ENCODE data around the gene NCOA1.
"Not testable (repeated sequence)": the region's sequence is repeated elsewhere in the genome, so short reads cannot be mapped to it uniquely, and the experiment has no call there.

NCOA1 gene

DNA sequence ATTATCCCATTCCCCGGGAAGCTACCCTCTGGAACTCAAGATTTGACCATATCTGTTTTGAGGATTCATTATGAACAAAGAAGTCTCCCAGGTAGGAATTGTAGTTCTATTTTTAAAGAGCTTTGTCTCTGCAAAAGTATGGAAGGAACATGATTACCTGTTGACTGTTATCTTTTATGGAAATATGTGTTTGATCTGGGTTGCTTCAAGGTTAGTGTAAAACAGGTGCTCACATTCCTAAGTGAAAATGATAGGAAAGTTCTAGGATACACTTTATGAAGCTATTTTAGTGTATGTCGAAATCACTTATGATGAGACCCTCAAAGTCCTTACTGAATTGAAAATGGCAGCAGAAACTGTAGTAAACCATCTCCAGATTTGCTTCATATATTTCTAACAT, 153.0 kb downstream of the NCOA1 start:
- DNase-seq: no peak

DNA sequence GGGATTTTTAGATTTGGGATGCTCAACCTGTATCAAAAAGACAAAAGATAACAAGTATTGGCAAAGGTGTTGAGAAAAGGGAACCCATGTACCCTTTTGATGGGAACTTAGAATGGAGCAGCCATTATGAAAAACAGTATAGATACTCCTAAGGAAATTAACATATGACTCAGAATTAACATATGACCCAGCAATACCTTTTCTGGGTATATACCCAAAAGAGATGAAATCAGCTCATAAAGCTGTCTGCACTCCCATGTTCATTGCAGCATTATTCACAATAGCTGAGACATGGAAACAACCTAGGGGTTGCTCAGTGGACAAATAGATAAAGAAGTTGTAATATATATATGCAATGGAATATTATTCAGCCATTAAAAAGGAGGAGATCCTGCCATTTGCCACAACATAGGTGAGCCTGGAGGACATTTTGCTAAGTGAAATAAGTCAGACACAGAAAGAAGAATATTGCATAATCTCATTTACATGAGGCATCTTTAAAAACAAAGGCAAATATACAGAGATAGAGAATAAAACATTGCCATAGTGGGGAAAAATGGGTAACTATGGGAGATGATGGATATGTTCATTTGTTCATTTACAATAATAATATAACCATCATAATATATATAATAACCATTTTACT, 160.1 kb downstream of the NCOA1 start:
- DNase-seq: no peak

DNA sequence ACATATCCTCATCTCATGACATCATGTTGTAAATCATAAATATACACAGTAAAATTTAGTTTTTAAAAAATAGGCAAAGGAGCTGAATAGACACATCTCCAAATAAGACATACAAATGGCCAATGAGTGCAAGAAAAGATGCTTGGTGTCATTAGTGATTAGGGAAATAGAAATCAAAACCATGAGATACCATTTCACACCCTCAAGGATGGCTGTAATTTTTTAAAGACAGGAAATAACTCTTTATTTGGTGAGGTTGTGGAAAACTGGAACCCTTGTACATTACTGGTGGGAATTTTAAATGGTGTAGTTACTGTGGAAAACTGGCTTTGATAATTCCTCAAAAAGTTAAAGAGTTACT, 160.6 kb downstream of the NCOA1 start:
- no peak for DNase-seq

DNA sequence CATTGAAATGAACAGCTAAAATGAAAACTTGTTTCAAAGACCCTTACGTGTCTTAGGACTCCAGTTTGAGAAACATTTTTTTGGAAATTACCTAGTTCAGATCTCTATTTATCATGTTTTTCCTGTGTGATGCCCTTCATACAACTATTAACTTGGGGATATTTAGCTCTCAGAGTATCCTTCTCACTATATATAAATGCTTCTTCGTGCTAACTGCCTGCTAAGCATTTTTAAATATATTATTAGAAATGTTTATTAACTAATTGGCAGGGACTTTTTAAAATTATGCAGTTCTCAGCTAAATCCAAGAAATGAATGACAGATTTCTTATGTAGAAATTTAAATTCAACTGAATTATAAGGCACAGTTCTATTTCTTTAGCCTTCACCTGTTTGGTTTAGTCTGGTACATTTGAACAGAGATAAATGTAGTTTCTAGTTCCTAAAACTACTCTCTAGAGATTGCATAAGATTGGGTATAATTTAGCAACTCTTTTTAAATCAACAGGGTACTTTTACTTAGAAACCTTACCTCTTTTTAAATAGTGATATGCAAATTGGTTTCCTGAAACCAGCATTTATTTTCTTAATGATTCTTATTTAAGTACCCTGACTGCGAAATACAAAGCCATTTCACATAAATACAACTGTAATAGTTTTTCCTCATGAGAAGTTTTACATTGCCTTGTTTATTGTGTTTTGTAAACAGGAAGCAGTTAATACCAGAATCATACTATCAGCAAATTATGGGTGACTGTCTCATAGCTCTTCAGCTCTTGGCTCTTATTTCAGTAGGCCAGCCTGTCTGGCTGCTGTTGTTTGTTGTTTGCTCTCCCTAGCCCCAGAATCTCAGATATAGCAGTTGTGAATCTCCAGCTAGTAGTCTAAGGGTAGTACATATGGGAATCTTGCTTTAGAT, 161.5 kb downstream of the NCOA1 start:
- no peak for DNase-seq

DNA sequence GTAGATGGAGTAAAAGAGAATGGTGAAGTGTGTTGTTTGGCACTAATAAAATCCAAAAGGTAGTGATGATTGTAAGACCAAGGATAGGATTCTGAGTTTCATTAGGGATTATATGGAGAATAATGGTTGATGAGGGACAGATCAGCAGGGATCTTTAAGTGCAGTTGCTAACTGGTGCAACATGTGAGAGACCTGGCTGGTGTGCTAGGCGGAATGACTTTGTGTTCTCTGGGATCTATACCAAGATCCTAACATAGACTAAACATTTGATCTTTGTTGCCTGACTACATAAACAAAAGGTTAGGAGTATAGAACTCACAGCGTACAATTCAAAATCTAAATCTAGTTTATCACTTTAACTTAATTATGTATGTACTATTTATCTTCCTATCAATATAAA, 166.8 kb downstream of the NCOA1 start:
- DNase-seq: no peak

DNA sequence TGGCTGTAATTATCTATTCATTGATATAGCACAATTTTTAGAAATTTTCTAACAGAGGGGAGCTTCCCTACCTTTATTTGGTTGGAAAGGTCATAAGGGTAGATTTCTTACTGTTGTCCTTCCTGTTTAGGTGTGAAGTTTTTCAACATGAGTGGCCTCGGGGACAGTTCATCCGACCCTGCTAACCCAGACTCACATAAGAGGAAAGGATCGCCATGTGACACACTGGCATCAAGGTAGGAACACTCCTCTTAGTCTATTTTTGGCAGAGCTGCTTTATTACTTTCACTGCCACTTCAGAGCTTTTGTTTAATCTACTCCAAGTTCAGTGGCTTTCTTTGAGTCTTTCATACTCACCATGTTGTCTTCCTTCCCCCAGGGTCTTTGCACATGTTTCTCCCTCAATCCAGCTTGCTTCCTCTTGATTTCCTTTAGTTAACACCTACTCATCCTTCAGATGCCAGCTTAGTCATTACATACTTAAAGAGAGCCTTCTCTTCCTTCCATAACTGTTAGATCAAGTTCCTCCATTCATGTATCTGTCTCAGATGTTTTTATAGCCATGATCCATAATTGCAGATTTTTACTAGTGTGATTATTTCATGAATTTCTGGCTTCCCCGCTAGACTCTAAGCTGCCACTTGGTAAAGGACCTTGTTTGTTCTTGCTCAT, 167.6 kb downstream of the NCOA1 start:
- DNase-seq: no peak

DNA sequence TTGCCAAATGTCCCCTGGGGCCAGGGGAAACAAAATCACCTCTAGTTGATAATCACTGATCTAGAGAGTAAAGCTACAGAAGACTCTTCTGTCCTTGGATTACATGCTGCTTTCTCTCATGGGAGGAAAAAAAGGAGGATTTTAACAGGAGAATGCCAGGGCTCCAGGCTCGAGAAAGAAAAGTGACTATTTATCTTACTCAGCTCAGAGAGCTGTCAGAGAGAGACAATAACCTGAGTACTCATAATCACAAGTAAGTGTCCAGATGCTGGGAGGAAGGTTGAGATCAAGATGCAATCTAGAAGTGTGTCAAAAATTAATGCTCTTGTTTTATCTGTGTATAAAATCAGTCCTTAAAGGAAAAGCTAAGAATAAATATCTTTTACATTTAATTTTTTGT, 168.8 kb downstream of the NCOA1 start:
- no peak for DNase-seq

DNA sequence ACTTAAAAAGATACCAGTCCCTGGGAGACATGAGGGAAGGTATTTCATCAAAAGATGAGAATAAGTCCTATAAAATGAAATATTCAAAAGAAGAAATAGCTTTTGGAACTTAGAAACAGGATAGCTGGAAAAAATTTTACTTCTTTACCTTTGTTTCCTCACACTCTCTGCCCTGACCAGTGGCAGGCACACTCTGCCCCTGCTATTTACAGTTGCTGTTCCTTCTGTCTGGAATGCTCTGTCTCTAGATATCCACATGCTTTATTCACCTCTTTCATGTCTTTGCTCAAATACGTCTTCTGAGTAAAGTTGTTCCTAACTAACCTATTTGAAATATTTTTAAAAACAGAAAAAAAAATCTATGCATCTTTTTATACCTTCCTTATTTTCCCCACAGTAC, 176.5 kb downstream of the NCOA1 start:
- no peak for DNase-seq

DNA sequence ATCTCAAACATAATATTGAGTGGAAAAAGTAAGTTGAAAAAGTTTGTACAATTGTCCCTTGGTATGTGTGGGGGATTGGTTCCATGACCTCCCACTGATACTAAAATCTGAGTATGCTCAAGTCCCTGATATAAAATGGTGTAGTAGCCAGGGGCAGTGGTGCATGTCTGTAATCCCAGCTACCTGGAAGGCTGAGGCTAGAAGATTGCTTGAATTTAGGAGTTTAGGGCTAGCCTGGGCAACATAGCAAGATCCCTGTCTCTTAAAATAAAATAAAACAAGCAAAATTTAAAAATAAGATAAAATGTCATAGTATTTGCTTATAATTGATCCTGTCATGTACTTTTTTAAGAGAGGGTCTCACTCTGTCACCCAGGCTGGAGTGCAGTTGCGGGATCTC, 180.2 kb downstream of the NCOA1 start:
- DNase-seq: no peak

DNA sequence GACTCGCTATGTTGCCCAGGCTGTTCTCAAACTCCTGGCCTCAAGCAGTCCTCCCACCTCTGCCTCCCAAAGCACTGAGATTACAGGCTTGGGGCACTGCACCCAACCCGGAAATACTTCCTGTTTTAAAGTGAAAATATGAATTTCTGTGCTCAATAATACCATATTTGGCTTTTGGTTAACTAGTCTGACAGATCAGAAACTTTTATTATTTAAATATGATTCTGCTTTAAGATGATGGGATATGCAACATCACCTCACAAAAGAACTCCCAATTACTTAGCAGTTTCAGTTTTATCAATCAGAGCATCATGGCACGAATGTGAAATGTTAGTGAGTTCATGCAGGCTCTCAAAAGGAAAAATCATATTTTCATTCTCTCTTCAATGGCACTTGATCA, 181.5 kb downstream of the NCOA1 start:
- no peak for DNase-seq

DNA sequence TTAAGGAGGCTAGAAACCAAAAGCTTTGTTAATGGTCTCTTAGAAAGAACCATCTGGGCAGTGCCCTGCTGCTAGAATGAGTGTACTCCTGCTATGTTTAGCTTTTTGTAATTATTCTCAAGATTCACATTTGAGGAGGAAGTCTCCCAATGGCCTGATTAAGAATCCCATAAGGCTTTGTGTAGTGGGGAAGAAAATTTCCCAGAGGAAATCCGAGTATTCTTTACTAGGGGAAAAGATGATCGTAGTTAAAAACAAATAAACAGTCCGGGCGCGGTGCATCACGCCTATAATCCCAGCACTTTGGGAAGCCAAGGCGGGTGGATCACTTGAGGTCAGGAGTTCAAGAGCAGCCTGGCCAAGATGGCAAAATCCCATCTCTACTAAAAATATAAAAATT, 184.3 kb downstream of the NCOA1 start:
- no peak for DNase-seq

DNA sequence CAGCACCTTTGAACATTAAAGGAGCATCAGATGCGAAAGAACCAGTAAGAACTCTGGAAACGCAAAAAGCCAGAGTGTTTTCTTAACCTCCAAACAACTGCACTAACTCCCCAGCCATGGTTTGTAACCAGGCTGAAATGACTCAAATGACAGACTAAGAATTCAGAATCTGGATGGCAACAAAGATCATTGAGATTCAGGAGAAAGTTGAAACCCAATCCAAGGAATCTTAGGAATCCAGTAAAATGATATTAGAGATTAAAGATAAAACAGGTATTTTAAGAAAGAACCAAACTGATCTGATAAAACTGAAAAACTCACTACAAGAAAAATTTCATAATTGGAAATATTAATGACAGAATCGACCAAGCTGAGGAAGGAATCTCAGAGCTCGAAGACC, 185.4 kb downstream of the NCOA1 start:
- no peak for DNase-seq

DNA sequence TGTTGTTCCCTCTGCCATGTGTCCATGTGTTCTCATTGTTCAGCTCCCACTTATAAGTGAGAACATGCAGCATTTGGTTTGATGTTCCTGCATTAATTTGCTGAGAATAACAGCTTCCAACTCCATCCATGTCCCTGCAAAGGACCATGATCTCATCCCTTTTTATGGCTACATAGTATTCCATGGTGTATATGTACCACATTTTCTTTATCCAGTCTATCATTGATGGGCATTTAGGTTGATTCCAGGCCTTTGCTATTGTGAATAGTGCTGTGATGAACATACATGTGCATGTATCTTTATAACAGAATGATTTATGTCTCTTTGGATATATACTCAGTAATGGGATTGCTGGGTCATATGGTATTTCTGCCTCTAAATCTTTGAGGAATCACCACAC, 187.0 kb downstream of the NCOA1 start:
- DNase-seq: not testable (repeated sequence)

DNA sequence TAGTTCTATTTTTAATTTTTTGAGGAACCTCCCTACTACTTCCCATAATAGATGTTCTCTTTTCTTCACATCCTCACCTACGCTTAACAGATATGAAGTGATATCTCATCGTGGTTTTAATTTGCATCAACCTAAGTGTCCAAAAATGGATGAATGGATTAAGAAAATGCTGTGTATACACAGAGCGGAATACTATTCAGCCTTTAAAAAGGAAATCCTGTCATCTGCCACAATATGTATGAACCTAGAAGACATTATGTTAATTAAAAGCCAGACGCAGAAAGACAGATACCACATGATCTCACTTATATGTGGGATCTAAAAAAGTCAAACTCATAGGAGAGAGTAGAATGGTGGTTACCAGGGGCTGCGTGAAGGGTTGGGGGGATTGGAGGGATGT, 189.1 kb downstream of the NCOA1 start:
- DNase-seq: no peak

DNA sequence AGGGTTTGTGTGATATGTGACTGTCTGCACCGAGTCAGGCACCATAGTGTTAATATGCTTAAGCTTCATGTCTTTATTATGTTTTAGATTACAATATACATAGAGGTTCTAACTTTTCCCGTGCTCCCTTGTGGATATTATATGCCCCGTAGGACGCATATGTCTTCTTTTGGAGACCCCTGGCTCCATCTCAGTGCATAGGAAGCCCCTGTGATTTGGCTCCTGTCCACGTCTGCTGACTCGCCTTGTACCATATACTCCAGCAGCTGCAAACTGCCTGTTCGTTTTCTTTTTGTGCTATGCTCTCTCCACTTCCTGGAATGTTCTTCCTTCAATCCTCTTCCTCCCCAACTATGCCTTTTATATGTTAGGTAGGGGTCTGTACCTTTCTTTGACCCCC, 191.2 kb downstream of the NCOA1 start:
- no peak for DNase-seq

DNA sequence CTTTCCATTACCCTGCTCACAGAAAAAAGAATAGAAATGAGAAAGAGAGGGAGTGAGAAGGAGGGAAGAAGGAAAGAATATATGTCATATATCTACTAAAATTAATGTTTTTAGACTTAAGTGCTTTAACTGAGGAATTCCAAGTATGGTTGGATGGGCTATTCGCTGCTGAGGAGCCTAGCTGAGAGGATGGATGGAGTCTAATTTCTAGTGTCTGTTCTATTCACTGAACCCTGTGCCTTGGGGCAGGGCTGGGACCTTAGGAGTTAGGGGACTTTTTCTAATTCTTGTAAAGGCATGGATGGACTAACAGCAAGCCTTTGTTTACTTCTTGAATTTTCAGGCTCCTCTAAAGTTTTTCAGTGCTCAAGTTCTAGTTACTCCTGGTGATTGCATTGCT, 192.4 kb downstream of the NCOA1 start:
- DNase-seq: no peak

DNA sequence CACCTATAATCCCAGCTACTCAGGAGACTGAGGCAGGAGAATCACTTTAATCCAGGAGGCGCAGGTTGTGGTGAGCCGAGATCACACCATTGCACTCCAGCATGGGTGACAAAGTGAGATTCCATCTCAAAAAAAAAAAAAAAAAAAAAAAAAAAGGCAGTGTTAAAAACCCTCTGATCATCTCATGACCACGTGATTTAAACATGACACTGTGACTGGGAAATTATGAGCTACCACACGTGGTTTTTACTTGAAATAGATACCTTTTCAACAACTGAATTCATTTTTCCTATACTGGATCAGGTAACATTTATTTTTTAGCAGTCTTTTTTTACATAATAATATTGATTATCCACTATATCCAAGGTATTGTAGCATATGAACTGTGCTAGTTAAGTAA, 199.5 kb downstream of the NCOA1 start:
- no peak for DNase-seq

DNA sequence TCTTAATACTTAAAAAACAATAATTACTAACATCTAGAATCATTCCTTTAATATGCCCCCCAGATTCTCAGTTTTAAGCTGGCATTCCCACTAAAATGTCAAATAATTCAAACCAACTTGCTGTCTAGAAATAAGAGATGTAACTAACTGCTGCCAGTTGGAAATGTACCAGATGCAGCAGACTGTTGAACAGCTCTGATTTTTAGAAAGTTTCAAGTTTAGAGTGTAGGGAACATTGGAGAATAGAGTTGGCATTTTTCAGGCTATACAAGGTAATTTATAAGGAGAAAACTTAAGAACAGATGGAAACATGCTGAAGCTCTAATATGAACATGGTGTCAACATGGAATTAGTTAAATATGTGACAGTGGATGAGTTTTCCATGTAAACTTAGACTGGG, 200.8 kb downstream of the NCOA1 start:
- DNase-seq: no peak

DNA sequence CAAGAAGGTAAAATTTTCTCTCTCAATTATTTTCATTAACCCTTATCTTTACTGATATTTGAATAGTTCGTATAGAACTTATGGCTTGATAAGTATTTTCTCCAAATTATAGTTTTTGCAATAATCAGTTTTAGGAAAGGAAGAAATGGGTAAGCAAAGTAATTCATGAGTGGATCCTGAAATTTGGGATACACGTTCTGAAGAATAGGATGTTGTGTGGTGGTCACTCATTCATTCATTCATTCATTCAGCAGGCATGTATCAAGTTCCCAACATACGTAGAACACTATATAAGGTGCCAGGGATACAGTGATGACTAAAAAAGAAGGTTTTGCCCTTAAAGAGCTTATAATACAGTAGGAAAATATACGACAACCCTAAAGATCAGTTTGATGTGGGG, 206.7 kb downstream of the NCOA1 start:
- DNase-seq: no peak

DNA sequence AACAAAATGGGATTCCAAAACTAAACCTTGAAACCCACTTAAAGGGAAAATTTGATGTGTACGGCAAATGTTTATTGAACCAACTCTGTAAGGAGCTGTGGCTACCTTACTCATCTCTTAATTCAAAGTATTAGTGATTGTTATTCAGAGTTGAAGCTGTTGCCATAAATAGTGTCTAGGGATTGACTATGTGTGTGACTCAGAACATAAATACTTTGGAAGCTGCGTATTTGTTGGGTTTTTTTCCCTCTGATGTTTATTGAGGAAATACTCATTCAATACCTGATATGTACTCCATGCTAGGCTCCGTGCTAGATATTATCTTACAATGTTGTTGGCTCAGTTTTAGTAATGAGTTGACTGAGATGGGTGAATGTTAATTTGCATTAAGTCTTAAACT, 211.7 kb downstream of the NCOA1 start:
- no peak for DNase-seq

DNA sequence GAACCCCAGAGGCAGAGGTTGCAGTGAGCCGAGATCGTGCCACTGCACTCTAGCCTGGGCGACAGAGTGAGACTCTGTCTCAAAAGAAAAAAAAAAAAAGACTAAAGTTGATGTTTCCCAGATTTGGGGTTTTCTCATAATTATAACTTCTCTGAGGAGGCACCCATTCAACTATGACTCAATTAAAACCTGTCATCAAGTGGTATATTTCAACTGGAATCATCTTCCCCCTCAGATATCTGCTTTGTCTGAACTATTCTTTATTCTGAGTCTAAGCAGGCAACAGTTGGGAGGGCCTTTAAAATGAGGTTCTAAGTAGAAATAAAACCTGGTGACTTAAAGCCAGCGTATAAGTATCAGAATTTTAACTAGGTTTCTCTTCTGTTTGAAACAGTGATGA, 213.6 kb downstream of the NCOA1 start:
- no peak for DNase-seq

DNA sequence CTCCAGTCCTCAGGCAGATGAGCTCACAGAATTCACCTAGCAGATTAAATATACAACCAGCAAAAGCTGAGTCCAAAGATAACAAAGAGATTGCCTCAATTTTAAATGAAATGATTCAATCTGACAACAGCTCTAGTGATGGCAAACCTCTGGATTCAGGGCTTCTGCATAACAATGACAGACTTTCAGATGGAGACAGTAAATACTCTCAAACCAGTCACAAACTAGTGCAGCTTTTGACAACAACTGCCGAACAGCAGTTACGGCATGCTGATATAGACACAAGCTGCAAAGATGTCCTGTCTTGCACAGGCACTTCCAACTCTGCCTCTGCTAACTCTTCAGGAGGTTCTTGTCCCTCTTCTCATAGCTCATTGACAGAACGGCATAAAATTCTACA, 216.1 kb downstream of the NCOA1 start:
- DNase-seq: no peak

DNA sequence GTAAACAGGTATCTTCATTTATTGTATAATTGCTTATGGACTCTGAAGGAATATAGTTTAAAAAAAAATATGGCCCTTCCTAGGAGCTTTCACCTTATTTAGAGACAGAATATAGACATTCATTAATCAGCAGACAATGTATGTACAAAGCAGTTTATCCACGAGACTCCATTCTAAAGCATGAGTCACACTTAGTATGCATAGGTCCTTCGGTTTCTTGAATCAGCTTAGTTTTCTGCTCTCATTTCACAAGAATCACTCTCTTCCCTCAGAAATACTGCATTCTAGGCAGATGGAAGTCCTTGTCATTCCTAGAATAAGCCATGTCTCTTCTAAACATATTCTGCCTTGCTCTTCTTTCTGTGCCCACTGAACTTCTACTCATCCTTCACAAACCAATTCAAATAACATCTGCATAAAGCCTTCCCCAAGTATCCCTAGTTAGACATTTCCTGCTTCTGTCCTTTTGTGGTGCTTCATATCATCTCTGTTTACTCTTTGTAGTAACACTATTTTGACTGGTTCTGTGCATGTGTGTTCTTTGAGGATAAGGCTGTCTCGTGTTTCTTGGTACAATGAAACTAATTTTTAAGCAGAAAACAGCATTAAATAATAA, 217.6 kb downstream of the NCOA1 start:
- no peak for DNase-seq

DNA sequence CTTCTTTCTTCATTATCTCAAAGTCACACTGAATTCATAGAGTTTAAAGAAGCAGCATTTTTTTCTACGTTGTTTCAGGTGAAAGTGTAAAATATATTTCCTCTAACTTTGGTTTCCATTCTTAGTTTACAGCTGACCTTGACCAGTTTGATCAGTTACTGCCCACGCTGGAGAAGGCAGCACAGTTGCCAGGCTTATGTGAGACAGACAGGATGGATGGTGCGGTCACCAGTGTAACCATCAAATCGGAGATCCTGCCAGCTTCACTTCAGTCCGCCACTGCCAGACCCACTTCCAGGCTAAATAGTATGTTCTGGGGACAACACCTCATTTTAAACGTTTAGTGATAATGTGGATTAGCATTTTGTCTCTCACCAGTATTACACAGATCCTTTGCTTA, 219.8 kb downstream of the NCOA1 start:
- no peak for DNase-seq

Data from KG1 (cell line).